GM13976 (cell line): ENCODE measurements around the gene XXYLT1.
"Not testable (repeated sequence)": the region's sequence is repeated elsewhere in the genome, so short reads cannot be mapped to it uniquely, and the experiment has no call there.

Source experiments
- DNase-seq: peaks from one replicate; pipeline ENCODE4 v3.0.0; 2012; ENCODE audit warnings: low spot score
- in situ Hi-C: fragments of 300-500 bp; cut with MboI; formaldehyde crosslinking; loops from one replicate; pipeline ENCODE4 v1.12.0; 2022; ENCODE audit warnings: low sequenced_read_pairs, mixed read lengths, inconsistent platforms; ENCODE audit not compliant: unreplicated experiment
- TF ChIP-seq, protein P1 (sequence below): IDR thresholded peaks from 2 replicates; pipeline ENCODE4 v1.5.1; 2012; ENCODE audit warnings: borderline replicate concordance, mild to moderate bottlenecking; ENCODE audit not compliant: insufficient read depth; ENCODE audit errors: extremely low read depth, missing control alignments, control extremely low read depth

Gene XXYLT1

DNA sequence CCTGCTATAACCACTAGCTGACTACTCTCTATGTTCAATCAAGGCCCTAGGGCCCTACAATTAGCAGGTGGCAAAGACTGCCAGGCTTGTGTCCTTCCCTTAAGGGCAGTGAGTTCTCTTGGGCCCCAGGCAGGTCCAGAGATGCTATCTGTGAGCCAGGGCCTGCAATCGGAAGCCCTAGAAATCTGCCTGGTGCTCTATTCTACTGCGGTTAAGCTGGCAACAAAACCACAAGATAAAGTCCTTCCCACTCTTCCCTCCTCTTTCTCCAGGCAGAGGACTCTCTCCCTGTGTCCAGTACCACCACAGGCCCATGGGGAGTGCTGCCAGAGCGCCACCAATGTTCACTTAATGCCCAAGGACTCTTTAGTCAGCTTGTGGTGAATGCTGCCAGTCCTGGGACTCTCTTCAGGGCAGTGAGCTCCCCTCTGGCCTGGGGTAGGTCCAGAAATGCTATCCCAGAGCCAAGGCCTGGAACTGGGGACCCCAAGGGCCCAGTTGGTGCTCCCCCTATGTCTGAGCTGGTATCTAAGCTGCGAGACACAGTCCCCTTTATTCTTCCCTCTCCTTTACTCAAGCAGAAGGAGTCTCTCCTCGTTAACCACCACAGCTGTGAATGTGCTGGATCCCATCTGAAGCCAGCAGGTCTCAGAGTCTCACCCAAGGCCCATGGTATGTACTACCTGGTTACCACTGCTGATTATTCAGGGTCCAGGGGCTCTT lies 34.7 kb downstream of the XXYLT1 start:
- in situ Hi-C loops = no loop called here
- TF ChIP-seq, protein P1, sequence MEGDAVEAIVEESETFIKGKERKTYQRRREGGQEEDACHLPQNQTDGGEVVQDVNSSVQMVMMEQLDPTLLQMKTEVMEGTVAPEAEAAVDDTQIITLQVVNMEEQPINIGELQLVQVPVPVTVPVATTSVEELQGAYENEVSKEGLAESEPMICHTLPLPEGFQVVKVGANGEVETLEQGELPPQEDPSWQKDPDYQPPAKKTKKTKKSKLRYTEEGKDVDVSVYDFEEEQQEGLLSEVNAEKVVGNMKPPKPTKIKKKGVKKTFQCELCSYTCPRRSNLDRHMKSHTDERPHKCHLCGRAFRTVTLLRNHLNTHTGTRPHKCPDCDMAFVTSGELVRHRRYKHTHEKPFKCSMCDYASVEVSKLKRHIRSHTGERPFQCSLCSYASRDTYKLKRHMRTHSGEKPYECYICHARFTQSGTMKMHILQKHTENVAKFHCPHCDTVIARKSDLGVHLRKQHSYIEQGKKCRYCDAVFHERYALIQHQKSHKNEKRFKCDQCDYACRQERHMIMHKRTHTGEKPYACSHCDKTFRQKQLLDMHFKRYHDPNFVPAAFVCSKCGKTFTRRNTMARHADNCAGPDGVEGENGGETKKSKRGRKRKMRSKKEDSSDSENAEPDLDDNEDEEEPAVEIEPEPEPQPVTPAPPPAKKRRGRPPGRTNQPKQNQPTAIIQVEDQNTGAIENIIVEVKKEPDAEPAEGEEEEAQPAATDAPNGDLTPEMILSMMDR = no peak
- DNase-seq = no peak

DNA sequence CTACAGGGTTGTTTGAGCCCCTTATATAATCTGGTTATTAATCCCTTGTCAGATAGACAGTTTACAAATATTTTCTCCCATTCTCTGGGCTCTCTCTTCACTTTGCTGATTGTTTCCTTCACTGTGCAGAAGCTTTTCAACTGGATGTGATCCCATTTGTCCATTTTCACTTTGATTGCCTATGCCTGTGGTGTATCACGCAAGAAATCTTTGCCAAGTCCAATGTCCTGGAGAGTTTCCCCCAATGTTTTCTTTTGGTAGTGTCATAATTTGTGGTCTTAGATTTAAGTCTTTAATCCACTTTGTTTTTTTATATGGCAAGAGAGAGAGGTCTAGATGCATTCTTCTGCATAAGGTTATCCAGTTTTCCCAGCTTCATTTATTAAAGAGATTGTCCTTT lies 40.7 kb downstream of the XXYLT1 start:
- no peak for DNase-seq
- in situ Hi-C loops = no loop called here
- TF ChIP-seq, protein P1 = no peak

DNA sequence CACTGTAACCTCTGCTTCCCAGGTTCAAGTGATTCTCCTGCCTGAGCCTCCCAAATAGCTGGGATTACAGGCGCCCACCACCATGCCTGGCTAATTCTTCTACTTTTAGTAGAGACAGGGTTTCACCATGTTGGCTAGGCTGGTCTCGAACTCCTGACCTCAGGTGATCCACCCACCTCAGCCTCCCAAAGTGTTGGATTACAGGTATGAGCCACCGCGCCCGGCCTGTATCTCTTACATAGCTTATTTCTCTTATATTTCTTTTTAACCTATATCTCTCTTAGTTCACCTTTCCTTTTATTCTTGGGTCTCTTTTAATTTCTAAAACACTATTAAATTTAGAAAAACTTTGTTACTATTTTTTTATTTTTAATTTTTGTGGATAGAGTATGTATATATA lies 42.1 kb downstream of the XXYLT1 start:
- DNase-seq, in situ Hi-C loops: not testable (repeated sequence)

DNA sequence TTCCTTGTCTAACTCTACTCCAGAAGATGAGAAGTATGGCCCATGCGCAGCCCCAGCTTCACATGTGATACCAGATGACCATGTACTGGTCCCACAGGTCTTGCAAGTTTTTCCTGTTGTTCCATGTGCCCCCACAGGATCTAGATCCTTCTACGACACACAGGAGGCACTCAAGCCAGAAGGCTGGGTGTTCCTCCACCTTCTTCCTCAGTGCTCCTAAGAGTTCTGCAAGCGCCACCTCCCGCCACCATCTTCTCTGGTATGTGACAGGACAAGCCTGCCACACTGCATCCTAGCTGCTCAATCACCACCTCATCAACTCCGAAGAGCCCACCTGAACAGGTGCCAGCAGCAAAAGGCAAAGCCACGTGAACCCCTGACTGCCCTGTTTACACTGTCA lies 43.1 kb downstream of the XXYLT1 start:
- TF ChIP-seq, protein P1 = no peak
- DNase-seq = no peak
- in situ Hi-C loops = no loop called here

DNA sequence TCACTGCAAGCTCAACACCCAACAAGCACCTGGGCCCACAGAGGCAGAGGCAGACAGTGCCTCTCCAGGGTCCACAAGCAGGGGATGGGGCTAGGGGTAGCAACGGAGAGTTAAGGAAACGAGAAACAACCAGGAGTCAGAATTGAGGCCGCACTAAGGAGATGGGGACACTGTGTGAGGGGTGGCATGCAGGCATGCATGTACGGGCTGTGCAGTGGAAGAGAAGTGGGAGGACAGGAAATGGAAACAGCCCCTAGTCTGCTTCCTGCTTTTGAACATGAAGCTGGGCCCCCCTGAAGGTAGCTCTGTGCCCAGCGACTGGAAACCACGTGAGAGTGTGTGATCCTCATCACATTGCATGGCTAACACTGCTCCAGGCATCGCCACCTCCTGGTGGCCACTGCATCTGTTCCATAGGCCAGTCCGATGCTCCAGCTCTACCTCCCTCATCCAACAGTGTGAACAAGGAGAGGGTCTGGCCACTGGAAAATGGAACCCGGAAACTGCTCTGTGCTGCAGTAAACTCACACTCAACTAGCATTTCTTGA lies 44.0 kb downstream of the XXYLT1 start:
- TF ChIP-seq, protein P1 = no peak
- no peak for DNase-seq

DNA sequence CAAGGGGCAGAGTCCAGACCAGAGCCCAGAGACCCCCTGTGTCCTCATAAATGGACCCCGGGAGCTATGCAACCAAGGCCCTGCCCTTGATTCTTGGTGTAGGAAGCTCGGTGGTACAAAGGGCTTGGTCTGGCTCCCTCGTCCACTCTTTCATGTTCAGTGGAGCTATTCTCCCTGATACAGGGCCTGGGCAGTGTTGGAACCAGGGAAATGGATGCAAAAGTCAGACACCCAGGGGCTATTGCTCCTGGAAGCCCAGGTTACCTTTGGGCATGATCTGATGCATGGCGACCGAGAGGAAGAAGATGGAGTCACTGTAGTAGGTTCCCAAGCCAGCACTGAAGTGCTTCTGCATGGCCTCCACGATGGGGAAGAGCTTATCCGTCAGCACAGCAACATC lies 44.5 kb downstream of the XXYLT1 start:
- in situ Hi-C loops = no loop called here
- no peak for DNase-seq
- TF ChIP-seq, protein P1 = no peak

More for the DNA sequence above, 44.0 kb downstream of the XXYLT1 start:
- in situ Hi-C loops = no loop called here

DNA sequence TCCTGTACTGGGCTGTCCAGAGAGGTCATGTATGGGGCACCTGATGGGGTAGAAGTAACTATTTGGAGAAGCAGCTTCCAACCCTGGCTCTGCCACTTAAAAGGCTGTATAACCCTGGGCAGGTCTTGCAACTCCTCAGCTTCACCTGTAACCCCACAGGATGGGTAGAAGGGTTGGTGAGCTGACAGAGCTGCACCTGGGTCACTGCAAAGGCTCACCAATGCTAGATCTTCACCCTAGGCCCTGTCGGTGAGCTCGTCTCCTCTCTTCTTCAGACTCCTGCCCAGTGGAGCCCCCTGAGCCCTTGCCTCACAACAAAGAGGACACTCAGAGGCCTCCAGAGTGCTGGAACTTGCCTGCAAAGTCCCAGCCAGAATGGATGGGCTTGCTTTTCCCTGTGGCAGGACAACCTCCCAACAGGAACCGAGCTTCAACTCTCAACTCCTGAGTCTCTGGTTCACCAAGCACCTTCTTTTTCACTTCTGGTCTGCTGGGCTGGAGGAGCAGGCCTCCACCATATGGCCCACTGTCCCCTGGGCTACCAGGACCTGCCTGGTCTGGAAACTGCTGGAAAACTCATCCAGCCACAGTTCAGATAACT lies 45.9 kb downstream of the XXYLT1 start:
- in situ Hi-C loops = no loop called here

More for the DNA sequence above, 45.9 kb downstream of the XXYLT1 start:
- TF ChIP-seq, protein P1 = no peak
- DNase-seq = no peak
